NCI-H146 treated with DMSO at 0.1 percent for 48 hours (cell line): ENCODE results near the gene RABL6.
"Not testable (repeated sequence)": the region's sequence is repeated elsewhere in the genome, so short reads cannot be mapped to it uniquely, and the experiment has no call there.

ENCODE experiments used
- DNase-seq: peaks from one replicate; lab custom pipeline; 2025; ENCODE audit not compliant: unreplicated experiment; lab: John Stamatoyannopoulos, UW

Gene RABL6

GRCh38 chr9:136775191-136775590 is 32.6 kb upstream of the RABL6 start:
- DNase-seq: no peak

- no peak for DNase-seq
Observed at GRCh38 chr9:136776947-136777346, 30.8 kb upstream of the RABL6 start.

- no peak for DNase-seq
Observed at GRCh38 chr9:136777359-136777758, 30.4 kb upstream of the RABL6 start.

- DNase-seq: no peak
Observed at GRCh38 chr9:136779808-136780207, 27.9 kb upstream of the RABL6 start.

- DNase-seq: no peak
Observed at GRCh38 chr9:136782452-136782851, 25.3 kb upstream of the RABL6 start.

- DNase-seq: no peak
Observed at GRCh38 chr9:136784249-136784996, 23.3 kb upstream of the RABL6 start.

- DNase-seq: no peak
Observed at GRCh38 chr9:136784997-136785361, 22.8 kb upstream of the RABL6 start.

- not testable (repeated sequence) for DNase-seq
Observed at GRCh38 chr9:136785565-136786355, 22.0 kb upstream of the RABL6 start.

- no peak for DNase-seq
Observed at GRCh38 chr9:136786451-136786850, 21.3 kb upstream of the RABL6 start.

- not testable (repeated sequence) for DNase-seq
Observed at GRCh38 chr9:136786983-136787382, 20.8 kb upstream of the RABL6 start.

GRCh38 chr9:136787690-136788400 is 19.9 kb upstream of the RABL6 start:
- peak; percentile 47 for DNase-seq

- DNase-seq: not testable (repeated sequence)
Observed at GRCh38 chr9:136788644-136789522, 18.9 kb upstream of the RABL6 start.

- DNase-seq: no peak
Observed at GRCh38 chr9:136789523-136789937, 18.2 kb upstream of the RABL6 start.

GRCh38 chr9:136790640-136791515 is 16.9 kb upstream of the RABL6 start, which contains the start of gene TMEM141:
TSS of gene TMEM141 (plus strand) at chr9:136791344. CDS start at chr9:136791371, 27 bp downstream.
- peak; percentile 98 for DNase-seq

- peak; percentile 39 for DNase-seq
Observed at GRCh38 chr9:136791516-136792276, 16.1 kb upstream of the RABL6 start.

GRCh38 chr9:136792321-136793085 is 15.2 kb upstream of the RABL6 start:
- DNase-seq: no peak

- DNase-seq: no peak
Observed at GRCh38 chr9:136793086-136793946, 14.4 kb upstream of the RABL6 start.
